A673 (cell line): ENCODE data around the gene CNIH2. TPM values are rescaled to one million over a fixed set of nuclear protein-coding genes. Genes with fewer than 3 reads are reported as not detected.

Source experiments
- BruUV-seq: library from RNA; stranded (reverse); fragments of 400-500 nt; replicated peaks from 2 replicates; lab custom pipeline; 2021; lab: Mats Ljungman, UMichigan
- CTCF ChIA-PET: fragments of 300-600 bp; sonication (Branson Sonifier 250); formaldehyde crosslinking; loops from one replicate; lab custom pipeline; 2022; ENCODE audit warnings: antibody characterized with exemption; lab: Charles Lee
- POLR2A ChIA-PET: fragments of 300-600 bp; sonication (Branson Sonifier 250); formaldehyde crosslinking; loops from one replicate; lab custom pipeline; 2022; ENCODE audit warnings: antibody characterized with exemption; ENCODE audit not compliant: low non-redundant PET; lab: Charles Lee
- DNase-seq: peaks from one replicate; pipeline ENCODE4 v3.0.0-alpha.2; 2015; ENCODE audit warnings: low spot score
- H3K27ac ChIP-seq: fragments of 200-600 bp; sonication (generic); 2 replicates; pipeline ENCODE4 v1.5.1; 2016; ENCODE audit warnings: mixed run types, low read depth, mild to moderate bottlenecking, mixed read lengths, antibody characterized with exemption, low read length; ENCODE audit not compliant: poor library complexity, severe bottlenecking
- H3K27me3 ChIP-seq: fragments of 200-600 bp; sonication (generic); replicated peaks from 2 replicates; pipeline ENCODE4 v1.6.1; 2017; ENCODE audit warnings: mixed run types, low read depth, mild to moderate bottlenecking, mixed read lengths, antibody characterized with exemption, low read length; ENCODE audit not compliant: insufficient read depth, poor library complexity
- H3K36me3 ChIP-seq: fragments of 200-600 bp; sonication (generic); 2 replicates; pipeline ENCODE4 v1.6.1; 2016; ENCODE audit warnings: mixed run types, mild to moderate bottlenecking, mixed read lengths, antibody characterized with exemption, low read length; ENCODE audit not compliant: insufficient read depth, poor library complexity, severe bottlenecking
- H3K4me1 ChIP-seq: fragments of 200-600 bp; sonication (generic); 2 replicates; pipeline ENCODE4 v1.6.1; 2017; ENCODE audit warnings: mixed run types, mild to moderate bottlenecking, mixed read lengths, antibody characterized with exemption, low read length; ENCODE audit not compliant: insufficient read depth, poor library complexity, severe bottlenecking
- H3K4me3 ChIP-seq: fragments of 200-600 bp; sonication (generic); 2 replicates; pipeline ENCODE4 v1.5.1; 2016; ENCODE audit warnings: low read depth, mixed run types, mild to moderate bottlenecking, mixed read lengths, low read length; ENCODE audit not compliant: poor library complexity, severe bottlenecking
- H3K9me3 ChIP-seq: fragments of 200-600 bp; sonication (generic); 2 replicates; pipeline ENCODE4 v1.6.1; 2016; ENCODE audit warnings: mixed run types, low read depth, mild to moderate bottlenecking, mixed read lengths, antibody characterized with exemption, low read length; ENCODE audit not compliant: poor library complexity, severe bottlenecking
- CTCF ChIP-seq: fragments of 300-800, 200-600 bp; sonication (generic); conservative IDR thresholded peaks from 2 replicates; pipeline ENCODE4 v1.5.1; 2017; ENCODE audit warnings: low read depth, mild to moderate bottlenecking, antibody characterized with exemption, low read length, moderate library complexity, mixed read lengths
- EZH2 ChIP-seq: fragments of 200-600 bp; sonication (generic); IDR thresholded peaks from 2 replicates; pipeline ENCODE4 v1.6.1; 2017; ENCODE audit warnings: borderline replicate concordance, low read depth, mild to moderate bottlenecking, mixed read lengths, antibody characterized with exemption, low read length; ENCODE audit not compliant: poor library complexity, severe bottlenecking
- intact Hi-C: fragments of 100-400 bp; cut with micrococcal nuclease; formaldehyde crosslinking; loops from one replicate; pipeline ENCODE4 v1.10.0; 2022; ENCODE audit not compliant: unreplicated experiment
- total RNA-seq: library from RNA; stranded (reverse); gene quantifications from 2 replicates; pipeline ENCODE4 v1.2.3, GENCODE V29; 2021

Gene CNIH2
- total RNA-seq, 1 experiment from 2014 or later = 13.7 TPM

GRCh38 chr11:66330931-66331330 lies 53.0 kb downstream of the CNIH2 start:
- H3K27ac ChIP-seq = no peak overlapping the region
- H3K27me3 ChIP-seq = no peaks in the 10 kb centered on the region
- H3K9me3 ChIP-seq = no peaks in the 10 kb centered on the region
- ChIA-PET CTCF (no interaction called here), POLR2A (no interaction called here)
- H3K4me1 ChIP-seq = peaks cover 32% of the 10 kb centered on the region
- TF ChIP-seq CTCF (no peak; the same call in 1 of the 2 replicates), EZH2 (no peak)
- BruUV-seq = no TSS peak
- intact Hi-C loops = no loop called here
- no peaks in the 10 kb centered on the region for H3K36me3 ChIP-seq
- DNase-seq = no peak
- no peak overlapping the region for H3K4me3 ChIP-seq

- no peaks in the 10 kb centered on the region for H3K27me3 ChIP-seq
- no peak for TF ChIP-seq EZH2
- TF ChIP-seq CTCF = no peak
- BruUV-seq = no TSS peak
- peaks cover 35% of the 10 kb centered on the region for H3K4me1 ChIP-seq
- H3K4me3 ChIP-seq = no peak overlapping the region
- POLR2A ChIA-PET = no interaction called here
- CTCF ChIA-PET = no interaction called here
- no peak overlapping the region for H3K27ac ChIP-seq
- H3K9me3 ChIP-seq = no peaks in the 10 kb centered on the region
- H3K36me3 ChIP-seq = no peaks in the 10 kb centered on the region
- intact Hi-C loops = no loop called here
- DNase-seq = no peak
Measured at GRCh38 chr11:66331542-66332370, 53.8 kb downstream of the CNIH2 start.

- ChIA-PET CTCF (no interaction called here), POLR2A (no interaction called here)
- H3K4me1 ChIP-seq = peaks cover 35% of the 10 kb centered on the region
- no peak overlapping the region for H3K27ac ChIP-seq
- H3K9me3 ChIP-seq = no peaks in the 10 kb centered on the region
- no peak overlapping the region for H3K4me3 ChIP-seq
- BruUV-seq = no TSS peak
- H3K27me3 ChIP-seq = no peaks in the 10 kb centered on the region
- intact Hi-C loops = no loop called here
- TF ChIP-seq CTCF (no peak), EZH2 (no peak)
- H3K36me3 ChIP-seq = peaks cover 6% of the 10 kb centered on the region
- DNase-seq = no peak
Measured at GRCh38 chr11:66332371-66333219, 54.6 kb downstream of the CNIH2 start.
